GM23248 (cell line): Measurements from ENCODE around the gene PGS1. TPM values are rescaled to one million over a fixed set of nuclear protein-coding genes. Genes with fewer than 3 reads are reported as not detected.

Source experiments
- DNase-seq: peaks from one replicate; pipeline ENCODE4 v3.0.0-alpha.2; 2015
- H2AFZ ChIP-seq: fragments of 200-600 bp; sonication (generic); 2 replicates; pipeline ENCODE4 v1.6.1; 2016; ENCODE audit warnings: antibody characterized with exemption
- H3F3A ChIP-seq: fragments of 200-600 bp; sonication (generic); 2 replicates; pipeline ENCODE4 v1.6.1; 2016; ENCODE audit warnings: mild to moderate bottlenecking, antibody characterized with exemption, mixed run types; ENCODE audit not compliant: insufficient read depth
- H3K27ac ChIP-seq: fragments of 200-600 bp; sonication (generic); 2 replicates; pipeline ENCODE4 v1.5.1; 2016; ENCODE audit warnings: mild to moderate bottlenecking
- H3K27me3 ChIP-seq: fragments of 200-600 bp; sonication (generic); replicated peaks from 2 replicates; pipeline ENCODE4 v1.6.1; 2016; ENCODE audit warnings: mild to moderate bottlenecking; ENCODE audit not compliant: insufficient read depth
- H3K36me3 ChIP-seq: fragments of 200-600 bp; sonication (generic); 2 replicates; pipeline ENCODE4 v1.6.1; 2016; ENCODE audit warnings: low read depth, mild to moderate bottlenecking
- H3K4me1 ChIP-seq: fragments of 200-600 bp; sonication (generic); 2 replicates; pipeline ENCODE4 v1.6.1; 2016; ENCODE audit warnings: mild to moderate bottlenecking; ENCODE audit not compliant: insufficient read depth
- H3K4me2 ChIP-seq: fragments of 200-600 bp; sonication (generic); one replicate; pipeline ENCODE4 v1.6.1; 2016; ENCODE audit warnings: mild to moderate bottlenecking; ENCODE audit not compliant: unreplicated experiment
- H3K4me3 ChIP-seq: fragments of 200-600 bp; sonication (generic); 2 replicates; pipeline ENCODE4 v1.5.1; 2016; ENCODE audit warnings: mild to moderate bottlenecking
- H3K79me2 ChIP-seq: fragments of 200-600 bp; sonication (generic); 2 replicates; pipeline ENCODE4 v1.6.1; 2016; ENCODE audit warnings: mild to moderate bottlenecking; ENCODE audit not compliant: insufficient read depth
- H3K9ac ChIP-seq: fragments of 200-600 bp; sonication (generic); 2 replicates; pipeline ENCODE4 v1.6.1; 2016; ENCODE audit warnings: mild to moderate bottlenecking
- H3K9me2 ChIP-seq: fragments of 200-600 bp; sonication (generic); 2 replicates; pipeline ENCODE4 v1.6.1; 2016; ENCODE audit warnings: mixed run types, mild to moderate bottlenecking, moderate library complexity; ENCODE audit not compliant: insufficient read depth
- H3K9me3 ChIP-seq: fragments of 200-600 bp; sonication (generic); one replicate; pipeline ENCODE4 v1.6.1; 2017; ENCODE audit warnings: low read depth
- H4K20me1 ChIP-seq: fragments of 200-600 bp; sonication (generic); 2 replicates; pipeline ENCODE4 v1.6.0; 2016; ENCODE audit not compliant: insufficient read depth
- EZH2 ChIP-seq: fragments of 200-600 bp; sonication (generic); IDR thresholded peaks from 2 replicates; pipeline ENCODE4 v1.6.1; 2018; ENCODE audit warnings: antibody characterized with exemption, mild to moderate bottlenecking; ENCODE audit not compliant: insufficient read depth, poor library complexity, severe bottlenecking
- EZH2phosphoT487 ChIP-seq: fragments of 200-600 bp; sonication (generic); IDR thresholded peaks from 2 replicates; pipeline ENCODE4 v1.6.1; 2018; ENCODE audit warnings: antibody characterized with exemption, moderate library complexity, mild to moderate bottlenecking, low read depth; ENCODE audit not compliant: insufficient read depth
- WGBS, 2 experiments: methylation state at CpG; one replicate each; pipeline ENCODE4 v1.1.6; 2015 to 2017; ENCODE audit warnings: low lambda C conversion rate in 2 of 2, low coverage in 1 of 2; ENCODE audit errors: missing lambda C conversion rate in 2 of 2; 5-methylcytosine and 5-hydroxymethylcytosine counted together
- in situ Hi-C: fragments of 300-500 bp; cut with MboI; formaldehyde crosslinking; loops from 2 replicates; pipeline ENCODE4 v1.15.0; 2020
- polyA plus RNA-seq: library from polyadenylated mRNA; unstranded; fragments of >200 nt; fragmentation: Nextera tagmentation; extraction: Ambion mirVana; gene quantifications from 2 replicates; pipeline ENCODE4 v1.2.1, GENCODE V29; 2016
- total RNA-seq: library from RNA; depleted of rRNA; stranded (reverse); fragments of >200 nt; shearing (Covaris generic); gene quantifications from 2 replicates; pipeline ENCODE4 v1.2.3, GENCODE V29; 2014

PGS1 gene
- total and polyA plus RNA-seq, 2 experiments from 2014 or later = 30.2 to 32.5 TPM

DNA sequence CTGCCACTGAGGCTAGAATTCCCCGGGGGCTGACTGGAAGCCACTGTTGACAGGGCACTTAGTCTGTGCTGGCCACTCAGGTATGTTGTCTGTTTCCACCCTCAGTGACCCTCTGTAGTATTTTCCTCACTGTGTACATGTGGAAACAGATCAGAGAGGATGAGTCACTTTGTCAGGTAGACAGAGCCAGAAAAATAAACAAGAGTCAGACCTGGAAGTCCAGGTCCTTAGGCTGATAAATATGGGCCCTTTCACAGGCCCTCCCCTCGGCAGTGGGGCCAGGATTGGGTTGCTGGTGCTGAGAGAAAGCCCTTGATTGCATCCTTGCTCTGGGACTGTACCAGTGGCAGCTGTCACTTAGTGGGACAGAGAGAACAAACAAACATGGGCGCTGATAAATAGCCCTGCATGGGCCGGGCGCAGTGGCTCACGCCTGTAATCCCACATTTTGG is 21.3 kb downstream of the PGS1 start:
- H3K9ac ChIP-seq = no peak overlapping the region
- H4K20me1 ChIP-seq = no peaks in the 10 kb centered on the region
- H3F3A ChIP-seq = no peaks in the 10 kb centered on the region
- peaks cover 19% of the 10 kb centered on the region; the same call in 1 of the 2 replicates for H3K36me3 ChIP-seq
- H3K27ac ChIP-seq = no peak overlapping the region
- H3K9me2 ChIP-seq = no peaks in the 10 kb centered on the region
- H3K4me3 ChIP-seq = no peak overlapping the region
- H3K27me3 ChIP-seq = no peaks in the 10 kb centered on the region
- H3K4me1 ChIP-seq = no peaks in the 10 kb centered on the region; the same call in 1 of the 2 replicates
- 88 to 89% methylated on average over 6 of the region's 6 CpGs for WGBS, 2 experiments
- H3K4me2 ChIP-seq = no peak overlapping the region
- H3K79me2 ChIP-seq = peaks cover 79% of the 10 kb centered on the region
- in situ Hi-C loops = no loop called here
- no peak for TF ChIP-seq EZH2phosphoT487
- no peak for TF ChIP-seq EZH2
- DNase-seq = no peak
- no peaks in the 10 kb centered on the region for H3K9me3 ChIP-seq
- H2AFZ ChIP-seq = no peak overlapping the region

DNA sequence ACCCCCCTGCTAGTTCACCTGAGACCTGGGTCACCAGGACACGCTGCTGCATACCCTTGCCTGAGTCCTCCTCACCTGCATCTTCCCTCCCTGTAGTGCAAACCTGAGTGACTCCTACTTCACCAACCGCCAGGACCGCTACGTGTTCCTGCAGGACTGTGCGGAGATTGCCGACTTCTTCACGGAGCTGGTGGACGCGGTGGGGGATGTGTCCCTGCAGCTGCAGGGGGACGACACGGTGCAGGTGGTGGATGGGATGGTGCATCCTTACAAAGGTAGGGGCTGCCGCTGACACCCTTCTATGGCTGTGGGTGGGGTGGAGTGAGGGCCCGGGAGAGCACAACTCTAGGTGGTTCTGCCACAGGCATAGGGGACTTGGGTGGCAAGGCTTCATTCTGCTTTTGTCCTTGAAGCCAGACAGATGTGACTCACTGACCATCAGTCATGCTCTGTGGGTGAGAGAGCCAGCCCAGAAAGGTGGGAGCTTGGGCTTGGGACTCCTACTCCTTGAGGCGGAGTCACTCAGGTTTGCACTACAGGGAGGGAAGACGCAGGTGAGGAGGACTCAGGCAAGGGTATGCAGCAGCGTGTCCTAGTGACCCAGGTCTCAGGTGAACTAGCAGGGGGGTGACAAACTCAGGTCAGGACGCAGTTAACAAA is 22.3 kb downstream of the PGS1 start:
- 86 to 90% methylated on average over 17 of the region's 17 CpGs for WGBS, 2 experiments
- H3K9me3 ChIP-seq = no peaks in the 10 kb centered on the region
- H3K79me2 ChIP-seq = peaks cover 79% of the 10 kb centered on the region
- H3K36me3 ChIP-seq = peaks cover 15% of the 10 kb centered on the region; the same call in 1 of the 2 replicates
- H3K9me2 ChIP-seq = no peaks in the 10 kb centered on the region
- H3K4me2 ChIP-seq = no peak overlapping the region
- H3K4me3 ChIP-seq = no peak overlapping the region
- no peak overlapping the region for H3K27ac ChIP-seq
- H3K4me1 ChIP-seq = no peaks in the 10 kb centered on the region; the same call in 1 of the 2 replicates
- H4K20me1 ChIP-seq = no peaks in the 10 kb centered on the region
- TF ChIP-seq EZH2phosphoT487 = no peak
- no peak for TF ChIP-seq EZH2
- in situ Hi-C loops = no loop called here
- DNase-seq = no peak
- H3K9ac ChIP-seq = no peak overlapping the region
- H3K27me3 ChIP-seq = no peaks in the 10 kb centered on the region
- H3F3A ChIP-seq = no peaks in the 10 kb centered on the region
- H2AFZ ChIP-seq = no peak overlapping the region

DNA sequence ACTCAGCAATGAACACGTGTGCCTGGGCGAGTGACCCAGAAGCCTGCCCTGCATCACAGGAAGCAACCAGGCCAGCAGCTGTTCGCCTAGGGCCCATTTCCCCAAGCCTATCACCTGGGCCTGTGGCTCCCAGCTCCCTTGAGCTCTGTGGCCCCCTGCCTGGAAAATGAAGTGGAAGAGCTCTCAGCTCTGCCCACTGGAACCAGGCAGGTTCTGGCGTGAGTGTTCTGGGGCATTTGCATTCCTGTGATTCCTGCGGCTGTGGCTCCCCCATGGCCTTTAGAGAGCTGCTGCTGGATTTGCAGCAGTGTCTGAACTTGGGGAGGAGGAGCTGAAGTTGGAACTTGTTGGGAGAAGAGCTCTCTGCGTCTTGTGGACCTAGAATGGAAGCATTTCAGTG is 22.8 kb downstream of the PGS1 start:
- H3K27ac ChIP-seq = no peak overlapping the region
- H3K4me2 ChIP-seq = no peak overlapping the region
- 66 to 71% methylated on average over 6 of the region's 6 CpGs for WGBS, 2 experiments
- no peaks in the 10 kb centered on the region for H3K9me3 ChIP-seq
- no peaks in the 10 kb centered on the region for H3K27me3 ChIP-seq
- TF ChIP-seq EZH2 = no peak
- H3K4me1 ChIP-seq = no peaks in the 10 kb centered on the region; the same call in 1 of the 2 replicates
- DNase-seq = no peak
- H3K4me3 ChIP-seq = no peak overlapping the region
- in situ Hi-C loops = no loop called here
- no peak overlapping the region for H3K9ac ChIP-seq
- H3K36me3 ChIP-seq = peaks cover 15% of the 10 kb centered on the region; the same call in 1 of the 2 replicates
- no peaks in the 10 kb centered on the region for H3F3A ChIP-seq
- H2AFZ ChIP-seq = no peak overlapping the region
- no peaks in the 10 kb centered on the region for H3K9me2 ChIP-seq
- H3K79me2 ChIP-seq = peaks cover 79% of the 10 kb centered on the region
- no peaks in the 10 kb centered on the region for H4K20me1 ChIP-seq

- no peaks in the 10 kb centered on the region for H3K27me3 ChIP-seq
- 64 to 79% methylated on average over 6 to 7 of the region's 8 CpGs for WGBS, 2 experiments
- peaks cover 79% of the 10 kb centered on the region for H3K79me2 ChIP-seq
- H3K4me3 ChIP-seq = no peak overlapping the region
- peaks cover 12% of the 10 kb centered on the region; the same call in 1 of the 2 replicates for H3K36me3 ChIP-seq
- H3K4me1 ChIP-seq = no peaks in the 10 kb centered on the region; the same call in 1 of the 2 replicates
- no peak overlapping the region for H3K27ac ChIP-seq
- no peaks in the 10 kb centered on the region for H3F3A ChIP-seq
- no peak overlapping the region for H3K9ac ChIP-seq
- H4K20me1 ChIP-seq = no peaks in the 10 kb centered on the region
- no peak overlapping the region for H3K4me2 ChIP-seq
- DNase-seq = no peak
- in situ Hi-C loops = no loop called here
- H3K9me2 ChIP-seq = no peaks in the 10 kb centered on the region
- no peaks in the 10 kb centered on the region for H3K9me3 ChIP-seq
- H2AFZ ChIP-seq = no peak overlapping the region
- no peak for TF ChIP-seq EZH2phosphoT487
Observed at GRCh38 chr17:78401891-78402290, 23.4 kb downstream of the PGS1 start.
